ENCODE data around the gene IRF7.

The IRF7 gene

GRCh38 chr11:620935-621814, 5.4 kb upstream of the IRF7 start:
- no peak for DNase-seq (ENCODE audit: low spot score)

- no peak for DNase-seq (ENCODE audit: low spot score)
Observed at GRCh38 chr11:620201-620600, 4.5 kb upstream of the IRF7 start.

DNA sequence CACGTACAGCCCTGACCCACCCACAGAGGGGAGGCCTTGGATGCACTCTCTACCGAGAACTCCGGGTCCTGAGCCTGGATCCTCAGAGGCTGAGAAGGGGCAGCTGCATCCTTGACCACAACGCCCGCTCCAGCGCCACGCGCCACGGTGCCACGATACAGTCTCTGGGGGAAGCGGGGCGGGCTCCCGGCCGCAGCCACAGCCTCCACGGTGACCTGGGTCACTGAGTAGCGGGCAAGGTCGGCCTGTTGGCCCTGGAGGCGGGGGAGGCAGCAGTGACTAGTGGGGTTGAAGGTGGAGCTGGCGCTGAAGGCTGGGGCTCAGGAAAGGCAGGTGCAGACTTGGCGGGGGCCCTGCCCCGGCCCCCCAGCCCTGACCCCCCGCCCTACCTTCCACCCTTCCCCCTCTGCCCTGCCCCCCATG, 3.9 kb upstream of the IRF7 start:
- DNase-seq (ENCODE audit: low spot score) = no peak

DNA sequence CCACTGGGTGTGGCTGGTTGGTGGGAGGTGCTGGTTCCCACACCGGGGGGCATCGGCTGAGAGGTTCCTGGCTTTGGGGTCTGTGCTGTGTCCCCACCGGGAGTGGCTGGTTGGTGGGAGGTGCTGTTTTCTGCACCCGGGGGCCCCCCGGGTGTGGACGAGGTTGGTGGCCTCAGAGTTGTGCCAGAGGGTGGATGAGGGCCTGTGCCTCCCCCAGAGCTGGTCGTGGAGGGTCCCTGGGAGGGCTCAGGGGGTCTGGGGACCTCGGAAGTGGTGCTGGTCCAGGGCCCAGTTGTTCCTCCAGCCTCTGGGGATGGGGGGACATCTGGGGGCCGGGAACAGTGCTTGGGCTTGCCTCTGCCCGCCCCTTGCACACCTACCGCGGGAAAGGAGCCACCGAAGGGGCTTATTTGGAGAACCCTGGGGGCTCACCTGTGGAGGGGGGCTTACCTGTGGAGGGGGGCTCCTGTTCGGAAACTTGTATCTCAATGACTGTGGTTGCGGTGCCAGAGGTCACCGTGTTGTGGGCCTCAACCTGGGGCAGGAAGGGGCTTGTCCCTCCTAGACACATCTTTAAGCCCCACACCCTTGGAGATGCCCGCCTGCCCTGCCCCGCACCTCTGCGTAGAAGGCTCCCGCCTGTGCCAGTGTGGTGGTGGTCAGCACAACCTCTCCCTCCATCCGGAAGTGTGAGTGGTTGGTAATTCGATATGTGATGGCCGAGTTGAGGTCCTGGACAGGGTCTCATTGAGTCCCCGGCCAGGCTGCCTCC, 3.3 kb upstream of the IRF7 start:
- DNase-seq (ENCODE audit: low spot score) = no peak

GRCh38 chr11:617912-618682, 2.3 kb upstream of the IRF7 start:
- no peak for DNase-seq (ENCODE audit: low spot score)

GRCh38 chr11:617199-617911, 1.6 kb upstream of the IRF7 start:
- no peak for DNase-seq (ENCODE audit: low spot score)

DNA sequence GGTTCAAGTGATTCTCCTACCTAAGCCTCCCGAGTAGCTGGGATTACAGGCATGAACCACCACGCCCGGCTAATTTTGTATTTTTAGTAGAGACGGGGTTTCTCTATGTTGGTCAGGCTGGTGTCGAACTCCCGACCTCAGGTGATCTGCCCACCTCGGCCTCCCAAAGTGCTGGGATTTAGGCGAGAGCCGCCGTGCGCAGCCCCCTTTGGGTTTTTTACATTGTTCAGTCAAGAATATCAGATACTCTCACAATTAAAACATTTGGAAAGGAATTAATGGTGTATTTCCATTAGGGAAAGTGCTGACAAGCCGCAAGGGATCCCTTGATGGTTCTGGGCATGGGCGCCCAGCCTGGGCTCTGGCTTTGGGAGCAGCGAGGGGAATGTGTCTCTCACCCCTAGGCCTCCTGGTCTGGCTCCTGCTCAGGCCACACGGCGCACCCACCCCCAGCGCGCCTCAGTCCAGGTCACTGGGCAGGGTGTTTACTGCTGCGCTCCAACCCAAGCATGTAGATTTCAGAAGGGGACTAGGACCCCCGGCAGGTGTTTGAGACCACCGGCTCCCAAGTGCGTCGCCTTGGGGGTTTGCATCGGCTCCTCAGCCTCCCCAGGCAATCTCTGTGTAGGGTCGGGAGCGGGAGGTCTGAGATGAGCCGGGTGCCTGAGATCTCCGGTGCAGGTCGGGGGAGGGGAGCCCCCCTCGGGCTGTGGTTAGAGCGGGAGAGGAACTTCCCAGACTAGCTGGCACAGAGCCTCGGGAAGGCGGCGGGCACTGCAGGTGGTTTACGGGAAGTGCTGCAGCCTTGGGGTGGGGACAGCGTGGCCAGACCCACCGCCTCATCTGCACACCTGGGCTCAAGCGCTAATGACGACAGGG, 809 bp upstream of the IRF7 start:
- no peak for DNase-seq (ENCODE audit: low spot score)

- DNase-seq (ENCODE audit: low spot score) = peak; percentile 64
Observed at GRCh38 chr11:614623-615503, 887 bp downstream of the IRF7 start.

- DNase-seq (ENCODE audit: low spot score) = no peak
Observed at GRCh38 chr11:614021-614622, 1.6 kb downstream of the IRF7 start.

GRCh38 chr11:613369-613968, 2.3 kb downstream of the IRF7 start:
- peak; percentile 58 for DNase-seq (ENCODE audit: low spot score)

GRCh38 chr11:612961-613300, 2.8 kb downstream of the IRF7 start:
- no peak for DNase-seq (ENCODE audit: low spot score)

- DNase-seq (ENCODE audit: low spot score) = no peak
Observed at GRCh38 chr11:612201-612960, 3.4 kb downstream of the IRF7 start.

- DNase-seq (ENCODE audit: low spot score) = no peak
Observed at GRCh38 chr11:611001-611996, 4.5 kb downstream of the IRF7 start.

DNA sequence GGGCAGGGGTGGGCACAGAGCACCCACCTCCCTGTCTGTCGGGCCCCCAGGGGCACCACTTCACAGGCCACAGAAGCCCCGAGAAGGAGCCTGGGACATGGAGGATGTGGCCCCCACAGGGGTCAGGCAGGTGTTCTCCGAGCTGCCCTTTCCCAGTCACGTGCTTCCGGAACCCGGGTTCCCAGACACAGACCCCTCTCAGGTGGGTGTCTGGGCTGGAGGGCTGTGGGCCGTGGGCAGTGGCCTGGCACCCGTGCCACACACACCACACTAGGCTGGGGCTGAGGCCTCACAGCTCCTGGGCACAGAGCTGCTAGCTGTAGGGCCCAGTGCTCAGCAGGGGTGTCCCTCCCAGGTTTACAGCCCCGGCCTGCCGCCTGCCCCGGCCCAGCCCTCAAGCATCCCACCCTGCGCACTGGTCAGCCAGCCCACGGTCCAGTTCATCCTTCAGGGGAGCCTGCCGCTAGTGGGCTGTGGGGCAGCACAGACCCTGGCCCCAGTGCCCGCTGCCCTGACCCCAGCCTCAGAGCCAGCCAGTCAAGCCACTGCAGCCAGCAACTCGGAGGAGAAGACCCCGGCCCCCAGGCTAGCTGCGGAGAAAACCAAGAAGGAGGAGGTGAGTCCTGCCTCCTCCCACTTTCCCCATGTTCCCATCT, 5.5 kb downstream of the IRF7 start:
- no peak for DNase-seq (ENCODE audit: low spot score)

GRCh38 chr11:609341-609811, 6.4 kb downstream of the IRF7 start:
- DNase-seq (ENCODE audit: low spot score) = no peak

DNA sequence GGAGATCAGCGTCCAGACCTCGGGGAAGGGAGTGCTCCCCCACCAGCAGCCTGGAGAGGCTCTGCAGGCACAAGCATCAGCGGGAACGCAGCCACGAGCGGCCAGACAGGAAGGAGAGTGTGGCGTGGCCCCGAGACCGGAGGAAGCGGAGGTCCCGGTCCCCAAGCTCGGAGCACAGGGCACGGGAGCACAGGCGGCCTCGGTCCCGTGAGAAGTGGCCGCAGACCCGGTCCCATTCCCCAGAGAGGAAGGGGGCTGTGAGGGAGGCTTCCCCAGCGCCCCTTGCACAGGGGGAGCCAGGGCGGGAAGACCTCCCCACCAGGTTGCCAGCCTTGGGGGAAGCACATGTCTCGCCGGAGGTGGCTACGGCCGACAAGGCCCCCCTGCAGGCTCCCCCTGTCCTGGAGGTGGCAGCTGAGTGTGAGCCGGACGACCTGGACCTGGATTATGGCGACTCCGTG, 6.9 kb downstream of the IRF7 start:
- DNase-seq (ENCODE audit: low spot score) = no peak
